ENCODE measurements around the gene CRNKL1. TPM values are rescaled to one million over a fixed set of nuclear protein-coding genes. Genes with fewer than 3 reads are reported as not detected.

CRNKL1 gene
- total and polyA plus RNA-seq, 5 donors from 2014 or later: 10.4 to 17.9 (median 11.7) TPM

GRCh38 chr20:20089018-20089417, 36.8 kb upstream of the CRNKL1 start:
- H3K27ac Mint-ChIP-seq: no peak overlapping the region
- H3K27me3 ChIP-seq (ENCODE audit: control insufficient read depth, insufficient read depth, low read length): no peaks in the 10 kb centered on the region
- H3K36me3 ChIP-seq (ENCODE audit: control insufficient read depth, insufficient read depth, low read length): no peaks in the 10 kb centered on the region
- H3K27me3 Mint-ChIP-seq: peaks cover 4% of the 10 kb centered on the region
- no peak overlapping the region for H3K4me3 Mint-ChIP-seq
- no peaks in the 10 kb centered on the region for H3K36me3 Mint-ChIP-seq
- peaks cover 0 to 6% (median 3%) of the 10 kb centered on the region in 4 donors for H3K4me1 Mint-ChIP-seq
- ATAC-seq (ENCODE audit: low read depth in 2 of 2) (no peak), DNase-seq (no peak)
- H3K9me3 Mint-ChIP-seq: no peaks in the 10 kb centered on the region
- no peak overlapping the region for H3K4me3 ChIP-seq (ENCODE audit: low read depth, low read length)
- no peaks in the 10 kb centered on the region for H3K4me1 ChIP-seq (ENCODE audit: control insufficient read depth, insufficient read depth, low read length, poor library complexity, severe bottlenecking)
- no peaks in the 10 kb centered on the region for H3K9me3 ChIP-seq (ENCODE audit: control insufficient read depth in 2 of 2, low read length in 2 of 2)
- no peak overlapping the region for H3K27ac ChIP-seq (ENCODE audit: insufficient read depth, low read length, poor library complexity, severe bottlenecking)

DNA sequence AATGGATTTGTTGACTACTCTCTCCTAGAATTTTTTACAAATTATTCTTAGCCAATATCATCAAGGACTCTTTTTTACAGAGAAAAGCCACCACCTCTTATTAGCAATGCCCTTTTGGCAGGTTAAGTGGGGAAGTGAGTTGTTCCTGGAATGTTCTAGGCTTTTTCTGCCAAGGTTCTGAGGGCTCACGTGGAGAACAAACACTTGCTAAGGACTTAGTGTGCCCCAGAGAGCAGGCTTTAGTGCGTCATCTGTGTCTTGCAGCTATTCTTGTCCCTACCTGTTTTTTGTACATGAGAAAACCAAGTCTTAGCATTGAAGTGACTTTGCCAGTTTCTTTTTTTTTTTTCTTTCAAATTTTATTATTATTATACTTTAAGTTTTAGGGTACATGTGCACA, 33.5 kb upstream of the CRNKL1 start:
- Histone ChIP-seq H3K4me1 (ENCODE audit: control insufficient read depth, insufficient read depth, low read length, poor library complexity, severe bottlenecking) (no peaks in the 10 kb centered on the region), H3K36me3 (ENCODE audit: control insufficient read depth, insufficient read depth, low read length) (no peaks in the 10 kb centered on the region), H3K4me3 (ENCODE audit: low read depth, low read length) (no peak overlapping the region), H3K27ac (ENCODE audit: insufficient read depth, low read length, poor library complexity, severe bottlenecking) (no peak overlapping the region), H3K27me3 (ENCODE audit: control insufficient read depth, insufficient read depth, low read length) (peaks cover 3% of the 10 kb centered on the region), H3K9me3 (ENCODE audit: control insufficient read depth in 2 of 2, low read length in 2 of 2) (no peaks in the 10 kb centered on the region)
- DNase-seq: no peak
- no peaks in the 10 kb centered on the region for H3K36me3 Mint-ChIP-seq
- ATAC-seq (ENCODE audit: low read depth in 2 of 2): no peak
- no peaks in the 10 kb centered on the region for H3K9me3 Mint-ChIP-seq
- no peak overlapping the region for H3K4me3 Mint-ChIP-seq
- H3K27ac Mint-ChIP-seq: no peak overlapping the region
- H3K4me1 Mint-ChIP-seq: peaks cover 0 to 9% (median 6%) of the 10 kb centered on the region in 4 donors
- peaks cover 4% of the 10 kb centered on the region for H3K27me3 Mint-ChIP-seq

DNA sequence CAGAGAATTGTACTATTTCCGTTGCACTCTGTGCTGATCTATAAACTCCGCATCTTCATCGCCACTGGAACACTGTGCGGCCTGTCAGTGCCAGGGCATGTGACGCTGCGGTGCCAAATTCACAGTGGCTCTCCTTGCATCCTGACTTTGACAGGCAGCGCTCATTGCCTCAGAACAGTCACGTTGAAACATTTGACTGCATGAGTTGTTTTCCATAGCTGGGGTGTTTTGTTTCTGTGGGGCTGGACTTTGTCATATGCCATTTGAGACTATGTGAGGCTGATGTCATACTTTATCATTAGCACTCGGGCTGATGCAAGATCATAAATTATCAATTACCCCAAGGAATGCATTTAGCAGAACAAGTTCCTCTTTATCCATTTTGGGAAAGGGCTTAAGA, 32.8 kb upstream of the CRNKL1 start:
- Histone ChIP-seq H3K27me3 (ENCODE audit: control insufficient read depth, insufficient read depth, low read length) (peaks cover 3% of the 10 kb centered on the region), H3K27ac (ENCODE audit: insufficient read depth, low read length, poor library complexity, severe bottlenecking) (no peak overlapping the region), H3K4me1 (ENCODE audit: control insufficient read depth, insufficient read depth, low read length, poor library complexity, severe bottlenecking) (no peaks in the 10 kb centered on the region), H3K4me3 (ENCODE audit: low read depth, low read length) (no peak overlapping the region), H3K36me3 (ENCODE audit: control insufficient read depth, insufficient read depth, low read length) (no peaks in the 10 kb centered on the region), H3K9me3 (ENCODE audit: control insufficient read depth in 2 of 2, low read length in 2 of 2) (no peaks in the 10 kb centered on the region)
- no peak overlapping the region for H3K4me3 Mint-ChIP-seq
- H3K9me3 Mint-ChIP-seq: no peaks in the 10 kb centered on the region
- DNase-seq: no peak
- H3K27me3 Mint-ChIP-seq: peaks cover 4% of the 10 kb centered on the region
- no peaks in the 10 kb centered on the region for H3K36me3 Mint-ChIP-seq
- no peak for ATAC-seq (ENCODE audit: low read depth in 2 of 2)
- peaks cover 0 to 9% (median 6%) of the 10 kb centered on the region in 4 donors for H3K4me1 Mint-ChIP-seq
- no peak overlapping the region for H3K27ac Mint-ChIP-seq

- Mint-ChIP-seq H3K4me3 (peak overlapping the region in 2 of 4 donors; percentile 78 to 87), H3K36me3 (no peaks in the 10 kb centered on the region), H3K4me1 (peaks cover 0 to 9% (median 6%) of the 10 kb centered on the region in 4 donors), H3K27ac (peak overlapping the region in 2 of 3 donors; percentile 51 to 90), H3K9me3 (no peaks in the 10 kb centered on the region), H3K27me3 (peaks cover 4% of the 10 kb centered on the region)
- Histone ChIP-seq H3K9me3 (ENCODE audit: control insufficient read depth in 2 of 2, low read length in 2 of 2) (no peaks in the 10 kb centered on the region), H3K36me3 (ENCODE audit: control insufficient read depth, insufficient read depth, low read length) (no peaks in the 10 kb centered on the region), H3K4me1 (ENCODE audit: control insufficient read depth, insufficient read depth, low read length, poor library complexity, severe bottlenecking) (no peaks in the 10 kb centered on the region), H3K4me3 (ENCODE audit: low read depth, low read length) (peak overlapping the region; percentile 43), H3K27me3 (ENCODE audit: control insufficient read depth, insufficient read depth, low read length) (peaks cover 4% of the 10 kb centered on the region), H3K27ac (ENCODE audit: insufficient read depth, low read length, poor library complexity, severe bottlenecking) (no peak overlapping the region)
- no peak for ATAC-seq (ENCODE audit: low read depth in 2 of 2)
- no peak for DNase-seq
Observed at GRCh38 chr20:20084296-20084752, 32.1 kb upstream of the CRNKL1 start.

DNA sequence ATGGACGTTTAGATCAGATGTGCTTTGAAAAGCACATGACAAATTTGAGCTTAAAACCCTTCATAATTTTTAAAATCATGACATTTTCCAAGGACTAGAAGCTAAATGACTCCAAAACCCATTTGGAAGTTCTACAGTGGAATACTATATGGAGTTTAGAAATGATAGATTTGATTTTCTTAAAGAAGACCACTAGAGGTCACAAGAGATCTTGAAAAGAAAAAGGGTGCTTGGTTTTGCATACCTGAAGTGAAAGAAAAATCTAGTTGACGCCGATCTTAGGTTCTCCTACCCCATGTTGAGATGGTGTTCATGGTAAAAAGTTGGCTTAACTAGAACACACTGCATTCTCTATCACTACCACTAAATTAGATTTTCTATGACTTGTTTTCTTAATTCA, 31.5 kb upstream of the CRNKL1 start:
- Histone ChIP-seq H3K9me3 (ENCODE audit: control insufficient read depth in 2 of 2, low read length in 2 of 2) (no peaks in the 10 kb centered on the region), H3K4me1 (ENCODE audit: control insufficient read depth, insufficient read depth, low read length, poor library complexity, severe bottlenecking) (no peaks in the 10 kb centered on the region), H3K4me3 (ENCODE audit: low read depth, low read length) (peak overlapping the region; percentile 43), H3K27me3 (ENCODE audit: control insufficient read depth, insufficient read depth, low read length) (peaks cover 9% of the 10 kb centered on the region), H3K36me3 (ENCODE audit: control insufficient read depth, insufficient read depth, low read length) (no peaks in the 10 kb centered on the region), H3K27ac (ENCODE audit: insufficient read depth, low read length, poor library complexity, severe bottlenecking) (no peak overlapping the region)
- Mint-ChIP-seq H3K36me3 (no peaks in the 10 kb centered on the region), H3K27ac (peak overlapping the region in 2 of 3 donors; percentile 51 to 90), H3K4me3 (peak overlapping the region in 2 of 4 donors; percentile 78 to 87), H3K27me3 (peaks cover 8% of the 10 kb centered on the region), H3K4me1 (peaks cover 0 to 9% (median 6%) of the 10 kb centered on the region in 4 donors), H3K9me3 (no peaks in the 10 kb centered on the region)
- DNase-seq (peak in 2 of 3 donors; percentile 22 to 44), ATAC-seq (ENCODE audit: low read depth in 2 of 2) (peak; percentile 34 to 77)

DNA sequence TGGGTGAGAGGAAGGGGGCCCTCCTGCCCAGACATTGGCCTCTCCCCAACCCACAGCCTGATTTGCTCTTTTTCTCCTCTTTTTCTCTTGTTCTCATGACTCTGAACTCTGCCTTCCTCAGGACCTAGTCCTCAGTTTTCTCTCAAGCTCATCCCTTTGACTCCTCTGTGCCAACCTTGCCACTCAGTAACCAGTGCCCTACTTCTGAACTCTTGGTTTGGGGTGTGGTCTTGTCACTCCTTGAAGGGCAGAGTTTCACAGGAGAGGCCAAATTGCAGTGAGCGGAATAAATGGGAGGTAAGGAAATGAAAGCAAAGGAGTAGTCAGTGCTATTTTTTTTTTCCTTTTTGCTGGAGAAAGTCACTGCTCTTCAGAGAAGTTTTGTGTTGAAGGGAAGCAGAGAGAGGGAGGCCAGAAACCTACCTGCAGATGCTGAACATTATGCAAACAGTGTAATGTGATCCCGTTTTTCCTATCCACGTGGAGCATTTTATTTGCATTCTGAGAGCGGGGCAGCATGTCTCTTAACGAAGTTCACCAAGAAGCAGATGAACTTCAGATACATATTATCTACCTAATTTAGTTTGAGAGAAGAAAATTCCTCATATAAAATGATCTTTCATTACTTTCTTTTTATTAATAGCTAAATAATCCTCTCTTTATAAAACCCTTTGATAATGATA, 27.0 kb upstream of the CRNKL1 start:
- Histone ChIP-seq H3K4me1 (ENCODE audit: control insufficient read depth, insufficient read depth, low read length, poor library complexity, severe bottlenecking) (no peaks in the 10 kb centered on the region), H3K9me3 (ENCODE audit: control insufficient read depth in 2 of 2, low read length in 2 of 2) (no peaks in the 10 kb centered on the region), H3K27ac (ENCODE audit: insufficient read depth, low read length, poor library complexity, severe bottlenecking) (no peak overlapping the region), H3K27me3 (ENCODE audit: control insufficient read depth, insufficient read depth, low read length) (peaks cover 12% of the 10 kb centered on the region), H3K4me3 (ENCODE audit: low read depth, low read length) (no peak overlapping the region), H3K36me3 (ENCODE audit: control insufficient read depth, insufficient read depth, low read length) (no peaks in the 10 kb centered on the region)
- peaks cover 0 to 6% (median 4%) of the 10 kb centered on the region in 4 donors for H3K4me1 Mint-ChIP-seq
- ATAC-seq (ENCODE audit: low read depth in 2 of 2) (no peak), DNase-seq (no peak)
- H3K9me3 Mint-ChIP-seq: no peaks in the 10 kb centered on the region
- H3K36me3 Mint-ChIP-seq: no peaks in the 10 kb centered on the region
- H3K27ac Mint-ChIP-seq: peak overlapping the region in 1 of 3 donors; percentile 67
- peaks cover 4% of the 10 kb centered on the region for H3K27me3 Mint-ChIP-seq
- no peak overlapping the region for H3K4me3 Mint-ChIP-seq

DNA sequence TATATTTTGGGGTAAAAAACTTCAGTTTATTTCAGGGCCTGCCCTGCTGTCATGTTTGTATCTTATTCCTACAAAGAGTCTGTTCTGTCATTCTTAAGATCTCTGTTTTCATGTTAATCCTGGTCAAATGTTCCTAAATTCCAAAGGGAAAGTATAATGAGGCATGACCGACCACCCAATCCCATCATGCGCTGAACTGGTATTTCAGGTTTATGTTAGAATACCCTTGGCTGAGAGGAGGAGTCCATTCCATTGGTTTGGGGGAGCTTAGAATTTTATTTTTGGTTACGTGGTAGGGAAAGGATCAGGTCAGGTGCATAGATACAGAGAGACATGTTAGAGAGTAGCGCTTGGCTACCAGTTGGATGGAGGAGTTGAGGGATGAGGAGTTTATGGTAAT, 25.8 kb upstream of the CRNKL1 start:
- no peak for ATAC-seq (ENCODE audit: low read depth in 2 of 2)
- H3K4me1 ChIP-seq (ENCODE audit: control insufficient read depth, insufficient read depth, low read length, poor library complexity, severe bottlenecking): no peaks in the 10 kb centered on the region
- no peak overlapping the region for H3K27ac Mint-ChIP-seq
- no peaks in the 10 kb centered on the region for H3K4me1 Mint-ChIP-seq
- peaks cover 4% of the 10 kb centered on the region for H3K27me3 Mint-ChIP-seq
- H3K9me3 ChIP-seq (ENCODE audit: control insufficient read depth in 2 of 2, low read length in 2 of 2): no peaks in the 10 kb centered on the region
- H3K27ac ChIP-seq (ENCODE audit: insufficient read depth, low read length, poor library complexity, severe bottlenecking): no peak overlapping the region
- DNase-seq: no peak
- H3K36me3 ChIP-seq (ENCODE audit: control insufficient read depth, insufficient read depth, low read length): no peaks in the 10 kb centered on the region
- H3K9me3 Mint-ChIP-seq: no peaks in the 10 kb centered on the region
- peaks cover 12% of the 10 kb centered on the region for H3K27me3 ChIP-seq (ENCODE audit: control insufficient read depth, insufficient read depth, low read length)
- no peak overlapping the region for H3K4me3 Mint-ChIP-seq
- H3K36me3 Mint-ChIP-seq: no peaks in the 10 kb centered on the region
- no peak overlapping the region for H3K4me3 ChIP-seq (ENCODE audit: low read depth, low read length)

Measured in CD4-positive, CD25-positive, alpha-beta regulatory T cell (primary cell).